Mucosa of rectum (tissue), 2 donors: Measurements from ENCODE around the gene ASTN2.

Source experiments
- H3K27ac ChIP-seq, 2 donors: one replicate each; pipeline ENCODE4 v1.7.0; 2013; ENCODE audit warnings: inconsistent platforms in 2 of 2, low read depth in 2 of 2, low read length in 2 of 2
- H3K27me3 ChIP-seq, 2 donors: one replicate each; pipeline ENCODE4 v1.7.0; 2013; ENCODE audit warnings: low read length in 2 of 2; ENCODE audit not compliant: control insufficient read depth in 2 of 2, insufficient read depth in 2 of 2
- H3K36me3 ChIP-seq, 2 donors: one replicate each; pipeline ENCODE4 v1.7.0; 2013; ENCODE audit warnings: low read length in 2 of 2; ENCODE audit not compliant: control insufficient read depth in 2 of 2, insufficient read depth in 2 of 2
- H3K4me1 ChIP-seq, 2 donors: one replicate each; pipeline ENCODE4 v1.7.0; 2013; ENCODE audit warnings: low read length in 2 of 2, mild to moderate bottlenecking in 1 of 2; ENCODE audit not compliant: control insufficient read depth in 2 of 2, insufficient read depth in 2 of 2
- H3K4me3 ChIP-seq, 2 donors: one replicate each; pipeline ENCODE4 v1.7.0; 2013; ENCODE audit warnings: low read length in 2 of 2
- H3K9ac ChIP-seq, 2 donors: one replicate each; pipeline ENCODE4 v1.7.0; 2013; ENCODE audit warnings: low read length in 2 of 2, low read depth in 1 of 2, mild to moderate bottlenecking in 1 of 2
- H3K9me3 ChIP-seq, 2 donors: one replicate each; pipeline ENCODE4 v1.7.0; 2013; ENCODE audit warnings: low read length in 2 of 2; ENCODE audit not compliant: control insufficient read depth in 2 of 2
- donor health status: healthy.
- donor health status: Normal muscosa, but diverticular disease.

ASTN2 gene

DNA sequence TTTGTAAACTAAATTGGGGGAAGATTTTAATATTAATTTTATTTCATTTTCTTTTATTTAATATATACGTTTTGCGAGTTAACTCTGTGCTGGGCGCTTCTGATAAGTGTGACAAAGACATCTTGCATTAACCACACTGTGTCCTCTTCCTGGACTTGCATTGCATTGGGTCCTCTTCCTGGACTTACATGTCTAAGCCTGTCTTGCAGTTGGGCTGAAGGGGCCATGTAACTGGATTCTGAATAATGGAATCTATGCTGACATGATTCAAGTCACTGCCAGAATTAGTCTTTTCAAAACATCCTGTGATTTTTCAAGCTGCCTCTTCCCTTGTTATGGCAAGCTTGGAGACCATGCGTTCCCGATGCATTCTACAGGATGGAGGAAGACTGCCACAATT, 605.2 kb downstream of the ASTN2 start:
- H3K4me3 ChIP-seq, result no peak overlapping the region
- no peaks in the 10 kb centered on the region for H3K9me3 ChIP-seq
- no peaks in the 10 kb centered on the region for H3K4me1 ChIP-seq
- no peak overlapping the region for H3K27ac ChIP-seq
- no peaks in the 10 kb centered on the region for H3K36me3 ChIP-seq
- H3K27me3 ChIP-seq, result no peaks in the 10 kb centered on the region
- H3K9ac ChIP-seq, result no peak overlapping the region

- Histone ChIP-seq H3K4me1 (no peaks in the 10 kb centered on the region), H3K27ac (no peak overlapping the region), H3K9me3 (no peaks in the 10 kb centered on the region), H3K27me3 (no peaks in the 10 kb centered on the region), H3K36me3 (no peaks in the 10 kb centered on the region), H3K9ac (no peak overlapping the region), H3K4me3 (no peak overlapping the region)
Measured at GRCh38 chr9:116806075-116806474, 608.8 kb downstream of the ASTN2 start.

GRCh38 chr9:116800885-116801284, 614.0 kb downstream of the ASTN2 start:
- Histone ChIP-seq H3K4me1 (no peaks in the 10 kb centered on the region), H3K4me3 (no peak overlapping the region), H3K9ac (no peak overlapping the region), H3K27ac (no peak overlapping the region), H3K36me3 (no peaks in the 10 kb centered on the region), H3K27me3 (no peaks in the 10 kb centered on the region), H3K9me3 (no peaks in the 10 kb centered on the region)

- no peaks in the 10 kb centered on the region for H3K4me1 ChIP-seq
- no peak overlapping the region for H3K4me3 ChIP-seq
- H3K27me3 ChIP-seq, result no peaks in the 10 kb centered on the region
- H3K27ac ChIP-seq, result no peak overlapping the region
- H3K9me3 ChIP-seq, result no peaks in the 10 kb centered on the region
- H3K9ac ChIP-seq, result no peak overlapping the region
- H3K36me3 ChIP-seq, result no peaks in the 10 kb centered on the region
Measured at GRCh38 chr9:116800074-116800473, 614.8 kb downstream of the ASTN2 start.

DNA sequence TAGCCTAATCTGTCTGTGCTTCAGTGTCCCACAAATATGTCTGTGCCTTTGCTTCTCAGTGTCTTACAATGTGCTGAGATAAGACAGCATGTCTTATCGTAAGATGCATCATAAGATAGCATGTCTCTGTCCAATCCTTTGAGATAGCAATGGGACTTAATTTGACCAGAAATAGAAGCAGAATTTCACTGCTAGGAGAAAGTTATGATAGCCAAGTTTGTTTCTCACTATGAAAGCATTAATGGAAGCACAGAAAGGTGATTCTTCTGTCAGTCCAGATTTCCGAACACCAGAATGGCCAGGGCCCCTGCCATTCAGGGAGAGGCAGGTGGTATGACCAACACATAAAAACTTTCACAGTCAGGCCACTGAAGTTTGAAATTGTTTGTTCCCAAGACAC, 616.3 kb downstream of the ASTN2 start:
- Histone ChIP-seq H3K9me3 (no peaks in the 10 kb centered on the region), H3K4me1 (no peaks in the 10 kb centered on the region), H3K27ac (no peak overlapping the region), H3K36me3 (no peaks in the 10 kb centered on the region), H3K4me3 (no peak overlapping the region), H3K27me3 (no peaks in the 10 kb centered on the region), H3K9ac (no peak overlapping the region)

- Histone ChIP-seq H3K27ac (no peak overlapping the region), H3K27me3 (no peaks in the 10 kb centered on the region), H3K9me3 (no peaks in the 10 kb centered on the region), H3K9ac (no peak overlapping the region), H3K36me3 (no peaks in the 10 kb centered on the region), H3K4me3 (no peak overlapping the region), H3K4me1 (no peaks in the 10 kb centered on the region)
Measured at GRCh38 chr9:116797276-116797675, 617.6 kb downstream of the ASTN2 start.

GRCh38 chr9:116796669-116797068, 618.2 kb downstream of the ASTN2 start:
- no peaks in the 10 kb centered on the region for H3K27me3 ChIP-seq
- no peaks in the 10 kb centered on the region for H3K9me3 ChIP-seq
- H3K4me3 ChIP-seq, result no peak overlapping the region
- no peaks in the 10 kb centered on the region for H3K4me1 ChIP-seq
- no peak overlapping the region for H3K9ac ChIP-seq
- H3K27ac ChIP-seq, result no peak overlapping the region
- no peaks in the 10 kb centered on the region for H3K36me3 ChIP-seq

DNA sequence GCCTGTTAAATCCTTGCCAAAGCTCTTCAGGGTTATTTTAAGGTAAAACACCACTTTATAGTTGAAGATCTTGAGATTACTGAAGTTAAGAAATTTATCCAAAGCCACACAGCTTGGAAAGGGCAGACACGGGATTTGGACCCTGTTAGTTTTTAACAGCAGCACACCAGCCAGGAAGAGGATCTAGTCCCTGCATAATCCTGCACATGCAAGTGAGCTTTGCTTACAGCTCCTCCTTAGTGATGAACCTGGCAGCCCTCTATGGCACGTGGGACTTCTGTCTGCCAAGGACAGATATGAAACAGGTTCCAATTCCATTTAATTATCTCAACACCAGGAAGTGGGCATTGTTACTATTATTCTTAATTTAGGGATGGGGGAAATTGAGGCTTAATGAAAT, 619.0 kb downstream of the ASTN2 start:
- no peaks in the 10 kb centered on the region for H3K4me1 ChIP-seq
- H3K27me3 ChIP-seq, result no peaks in the 10 kb centered on the region
- H3K9me3 ChIP-seq, result no peaks in the 10 kb centered on the region
- no peak overlapping the region for H3K4me3 ChIP-seq
- no peak overlapping the region for H3K9ac ChIP-seq
- H3K36me3 ChIP-seq, result no peaks in the 10 kb centered on the region
- no peak overlapping the region for H3K27ac ChIP-seq

DNA sequence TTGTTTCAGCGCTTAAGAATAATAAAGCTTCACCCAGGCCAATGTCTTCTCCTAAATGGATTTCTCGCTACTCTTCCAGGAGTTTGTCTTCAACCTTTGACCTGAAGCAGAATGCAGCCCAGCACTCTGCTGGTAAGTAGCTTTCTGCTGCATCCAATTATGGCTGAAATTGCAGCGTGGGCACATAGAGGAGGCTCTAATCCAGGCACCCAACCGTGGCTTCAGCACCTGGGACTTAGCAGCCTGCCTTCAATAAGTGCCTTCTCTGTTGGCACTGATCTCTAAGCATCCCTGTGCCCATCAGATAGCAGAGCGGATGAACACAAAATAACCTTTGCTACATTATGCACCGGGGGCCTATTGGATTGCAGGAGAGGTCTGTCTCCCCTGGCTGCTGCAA, 622.6 kb downstream of the ASTN2 start:
- H3K4me1 ChIP-seq, result no peaks in the 10 kb centered on the region
- H3K9ac ChIP-seq, result no peak overlapping the region
- no peaks in the 10 kb centered on the region for H3K9me3 ChIP-seq
- H3K27ac ChIP-seq, result no peak overlapping the region
- no peaks in the 10 kb centered on the region for H3K27me3 ChIP-seq
- no peak overlapping the region for H3K4me3 ChIP-seq
- H3K36me3 ChIP-seq, result no peaks in the 10 kb centered on the region

DNA sequence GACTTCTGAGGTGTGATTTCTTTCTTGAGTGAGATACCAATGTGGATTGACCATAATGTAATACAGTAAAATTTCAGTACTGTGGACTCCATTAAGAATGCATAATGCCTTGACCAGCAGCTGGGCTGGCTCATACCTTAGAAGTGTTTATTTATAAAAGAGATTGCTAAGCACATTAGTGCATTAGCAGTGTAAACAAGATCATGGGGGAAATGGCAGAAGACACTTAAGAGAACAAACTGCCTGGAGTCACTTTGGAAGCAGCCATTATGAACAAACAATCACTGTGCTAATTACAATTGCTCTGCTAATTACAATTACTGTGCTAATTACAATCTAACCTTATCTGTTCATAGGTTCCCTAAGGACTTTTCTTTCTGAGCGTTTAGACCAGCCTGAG, 623.5 kb downstream of the ASTN2 start:
- no peak overlapping the region for H3K27ac ChIP-seq
- H3K36me3 ChIP-seq, result no peaks in the 10 kb centered on the region
- H3K27me3 ChIP-seq, result no peaks in the 10 kb centered on the region
- no peak overlapping the region for H3K9ac ChIP-seq
- H3K4me1 ChIP-seq, result no peaks in the 10 kb centered on the region
- no peaks in the 10 kb centered on the region for H3K9me3 ChIP-seq
- no peak overlapping the region for H3K4me3 ChIP-seq

DNA sequence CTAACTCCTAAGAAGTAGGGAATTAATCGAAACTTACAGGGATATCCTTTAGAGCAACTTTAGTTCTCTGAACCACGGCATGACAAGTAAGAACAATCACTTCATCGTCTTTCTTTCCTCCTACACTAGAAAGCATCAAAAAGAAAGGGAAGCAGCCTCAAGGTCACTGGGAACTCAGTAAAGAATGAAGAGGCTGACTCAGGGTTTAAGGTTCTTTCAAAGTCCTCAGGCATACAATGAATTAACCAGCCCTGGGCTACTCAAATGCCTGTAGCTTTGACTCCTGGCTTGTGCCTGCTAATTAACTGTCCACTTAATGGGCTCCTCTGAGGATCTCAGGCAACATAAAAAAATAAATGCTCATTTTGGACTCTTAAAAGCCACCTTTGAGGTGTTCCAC, 625.8 kb downstream of the ASTN2 start:
- Histone ChIP-seq H3K27ac (no peak overlapping the region), H3K9me3 (no peaks in the 10 kb centered on the region), H3K4me3 (no peak overlapping the region), H3K9ac (no peak overlapping the region), H3K4me1 (no peaks in the 10 kb centered on the region), H3K27me3 (no peaks in the 10 kb centered on the region), H3K36me3 (no peaks in the 10 kb centered on the region)
